Retina (tissue), 1 donor: ENCODE results near the gene PLBD2.

ENCODE experiments used
- DNase-seq: peaks from one replicate; pipeline ENCODE4 v3.0.0-alpha.2; 2016

Gene PLBD2

GRCh38 chr12:113396828-113397496 lies 38.6 kb downstream of the PLBD2 start:
- DNase-seq = no peak

- no peak for DNase-seq
Observed at GRCh38 chr12:113397497-113398197, 39.3 kb downstream of the PLBD2 start.

GRCh38 chr12:113398346-113399290 lies 40.2 kb downstream of the PLBD2 start:
- no peak for DNase-seq

GRCh38 chr12:113399490-113399889 lies 41.1 kb downstream of the PLBD2 start:
- no peak for DNase-seq

GRCh38 chr12:113400362-113400761 lies 42.0 kb downstream of the PLBD2 start:
- no peak for DNase-seq

- no peak for DNase-seq
Observed at GRCh38 chr12:113401066-113402000, 42.9 kb downstream of the PLBD2 start.

- no peak for DNase-seq
Observed at GRCh38 chr12:113402586-113403260, 44.3 kb downstream of the PLBD2 start.

- DNase-seq = no peak
Observed at GRCh38 chr12:113403435-113404415, 45.3 kb downstream of the PLBD2 start, which contains the start of gene SDS. SDS (minus strand) TSS chr12:113403887; CDS start chr12:113399708, 4,179 bp downstream.

GRCh38 chr12:113405694-113406093 lies 47.3 kb downstream of the PLBD2 start:
- DNase-seq = no peak

GRCh38 chr12:113407931-113408600 lies 49.7 kb downstream of the PLBD2 start:
- no peak for DNase-seq

GRCh38 chr12:113408756-113409298 lies 50.4 kb downstream of the PLBD2 start:
- no peak for DNase-seq

GRCh38 chr12:113409462-113410124 lies 51.2 kb downstream of the PLBD2 start:
- DNase-seq = no peak

- no peak for DNase-seq
Observed at GRCh38 chr12:113413488-113413939, 55.1 kb downstream of the PLBD2 start.

GRCh38 chr12:113414519-113415038 lies 56.2 kb downstream of the PLBD2 start:
- no peak for DNase-seq

GRCh38 chr12:113416091-113416754 lies 57.8 kb downstream of the PLBD2 start:
- no peak for DNase-seq

- DNase-seq = no peak
Observed at GRCh38 chr12:113418213-113418879, 60.0 kb downstream of the PLBD2 start.

- DNase-seq = no peak
Observed at GRCh38 chr12:113420996-113421595, 62.7 kb downstream of the PLBD2 start.
